Right lobe of liver (tissue), 6 donors: ENCODE measurements around the gene PRPF19. TPM values are rescaled to one million over a fixed set of nuclear protein-coding genes. Genes with fewer than 3 reads are reported as not detected.

Source experiments
- ATAC-seq, 4 donors: fragments of 200-7000 bp; cut with Tn5 transposase; one replicate each; pipeline ENCODE4 v1.9.1; 2020; ENCODE audit warnings: mild to moderate bottlenecking in 4 of 4, moderate library complexity in 4 of 4
- DNase-seq, 3 donors: peaks; one replicate each; pipeline ENCODE4 v3.0.0-alpha.2; 2020
- H3K27ac ChIP-seq, 3 donors: fragments of 200-600 bp; one replicate each; pipeline ENCODE4 v1.8.0; 2022
- H3K27me3 ChIP-seq, 2 donors: fragments of 200-600 bp; one replicate each; pipeline ENCODE4 v1.8.0; 2022
- H3K36me3 ChIP-seq, 4 donors: fragments of 200-600 bp; sonication (generic) in 1 of 4; one replicate each; pipeline versions ENCODE4 v1.5.1 to v1.8.0; 2017 to 2022; ENCODE audit warnings: control low read depth in 1 of 4
- H3K4me1 ChIP-seq, 4 donors: fragments of 200-600 bp; sonication (generic) in 1 of 4; one replicate each; pipeline versions ENCODE4 v1.5.1 to v1.8.0; 2017 to 2022; ENCODE audit warnings: control low read depth in 1 of 4
- H3K4me3 ChIP-seq, 3 donors: fragments of 200-600 bp; one replicate each; pipeline ENCODE4 v1.8.0; 2022
- H3K9me3 ChIP-seq, 4 donors: fragments of 200-600 bp; sonication (generic) in 1 of 4; one replicate each; pipeline versions ENCODE4 v1.5.1 to v1.8.0; 2017 to 2022; ENCODE audit warnings: control low read depth in 1 of 4
- POLR2A ChIP-seq: fragments of 450-650 bp; IDR thresholded peaks from one replicate; pipeline ENCODE4 v1.6.1; 2017; ENCODE audit warnings: antibody characterized with exemption, mild to moderate bottlenecking
- WGBS: methylation state at CpG from one replicate; pipeline ENCODE4 v1.1.6; 2018; ENCODE audit warnings: low coverage, low lambda C conversion rate; ENCODE audit not compliant: insufficient coverage; ENCODE audit errors: missing lambda C conversion rate; 5-methylcytosine and 5-hydroxymethylcytosine counted together
- intact Hi-C, 2 donors: fragments of 100-400 bp; cut with DNase I; formaldehyde crosslinking; loops; one replicate each; pipeline versions ENCODE4 v1.11.2 to v1.14.1; 2022
- total RNA-seq, 6 experiments: library from RNA; depleted of rRNA in 2 of 6; stranded (reverse); fragments of >200 nt in 2 of 6; fragmentation: NEBNext Ultra II Directional in 3 of 6; extraction: Animal tissue kit (Norgen Biotek cat#: 25700) in 3 of 6; gene quantifications; one replicate each; pipeline versions ENCODE4 v1.1.0 to v1.2.4, GENCODE V29; 2016 to 2023
- TF ChIP-seq, protein P1 (sequence below), 4 donors: fragments of 200-600 bp in 3 of 4; fragments of 450-650 bp in 1 of 4; IDR thresholded peaks; one replicate each; pipeline versions ENCODE4 v1.5.1 to v1.8.0; 2016 to 2022; ENCODE audit warnings: antibody characterized with exemption in 4 of 4, mild to moderate bottlenecking in 2 of 4
- donor health status: DM: no; HTN: yes; CAD: no.
- donor health status: DM: no; HTN: no; CAD: no.
- donor health status: DM: no; HTN: no; CAD: no.
- donor health status: DM: no; HTN: yes; CAD: no.
- donor health status: DM: no; HTN: yes; CAD: no.

PRPF19 gene
- total RNA-seq, 6 experiments from 2014 or later, result 45.5 to 82.6 (median 48.3) TPM

DNA sequence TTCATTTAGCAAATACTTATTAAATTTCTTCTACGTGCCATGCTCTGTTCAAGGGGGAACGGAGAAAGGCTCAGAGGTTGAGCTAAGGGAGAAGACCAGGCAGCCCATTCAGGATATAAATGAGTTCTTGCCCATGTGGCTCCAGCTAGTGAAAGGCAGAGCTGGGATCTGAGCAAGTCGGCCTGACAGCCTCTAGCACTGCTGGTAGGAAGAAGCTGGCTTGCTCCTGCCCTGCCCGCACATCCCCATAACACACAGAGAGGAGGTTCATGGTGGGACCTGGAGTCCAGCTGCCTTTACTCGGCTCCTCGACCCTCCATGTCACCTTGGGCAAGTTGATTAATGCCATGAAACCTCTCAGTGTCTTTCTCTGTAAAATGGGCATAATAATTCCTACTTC lies 43.6 kb upstream of the PRPF19 start:
- no peak for DNase-seq
- no peaks in the 10 kb centered on the region for H3K36me3 ChIP-seq
- WGBS, result 72% methylated on average over 3 of the region's 6 CpGs
- no peaks in the 10 kb centered on the region for H3K9me3 ChIP-seq
- intact Hi-C loops, result no loop called here
- no peaks in the 10 kb centered on the region for H3K27me3 ChIP-seq
- peak overlapping the region in 2 of 3 donors; percentile 41 to 61 for H3K4me3 ChIP-seq
- no peak for TF ChIP-seq POLR2A
- TF ChIP-seq, protein P1, sequence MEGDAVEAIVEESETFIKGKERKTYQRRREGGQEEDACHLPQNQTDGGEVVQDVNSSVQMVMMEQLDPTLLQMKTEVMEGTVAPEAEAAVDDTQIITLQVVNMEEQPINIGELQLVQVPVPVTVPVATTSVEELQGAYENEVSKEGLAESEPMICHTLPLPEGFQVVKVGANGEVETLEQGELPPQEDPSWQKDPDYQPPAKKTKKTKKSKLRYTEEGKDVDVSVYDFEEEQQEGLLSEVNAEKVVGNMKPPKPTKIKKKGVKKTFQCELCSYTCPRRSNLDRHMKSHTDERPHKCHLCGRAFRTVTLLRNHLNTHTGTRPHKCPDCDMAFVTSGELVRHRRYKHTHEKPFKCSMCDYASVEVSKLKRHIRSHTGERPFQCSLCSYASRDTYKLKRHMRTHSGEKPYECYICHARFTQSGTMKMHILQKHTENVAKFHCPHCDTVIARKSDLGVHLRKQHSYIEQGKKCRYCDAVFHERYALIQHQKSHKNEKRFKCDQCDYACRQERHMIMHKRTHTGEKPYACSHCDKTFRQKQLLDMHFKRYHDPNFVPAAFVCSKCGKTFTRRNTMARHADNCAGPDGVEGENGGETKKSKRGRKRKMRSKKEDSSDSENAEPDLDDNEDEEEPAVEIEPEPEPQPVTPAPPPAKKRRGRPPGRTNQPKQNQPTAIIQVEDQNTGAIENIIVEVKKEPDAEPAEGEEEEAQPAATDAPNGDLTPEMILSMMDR (IDR thresholded peaks at IDR 0.05), result no peak
- H3K4me1 ChIP-seq, result peaks cover 0 to 5% (median 2%) of the 10 kb centered on the region in 4 donors
- no peak overlapping the region for H3K27ac ChIP-seq
- no peak for ATAC-seq

DNA sequence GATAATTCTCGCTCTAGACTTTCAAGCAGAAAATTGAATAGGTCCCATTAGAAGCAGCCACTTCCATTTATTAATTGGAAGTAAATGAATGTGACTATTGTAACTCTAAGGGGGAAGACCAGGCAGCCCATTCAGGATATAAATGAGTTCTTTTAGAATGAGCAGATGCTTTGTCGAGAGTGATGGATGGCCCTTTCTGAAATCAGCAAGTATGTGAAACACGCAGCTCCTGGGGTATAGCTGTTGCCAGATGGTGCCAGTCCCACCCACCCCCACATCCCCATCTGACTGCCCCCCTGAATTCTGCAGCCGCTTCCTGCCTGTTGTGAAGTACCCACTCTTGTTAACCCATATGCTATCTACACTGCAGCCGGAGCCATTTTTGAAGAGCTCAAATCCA lies 41.9 kb upstream of the PRPF19 start:
- DNase-seq (no peak), ATAC-seq (no peak)
- Histone ChIP-seq H3K27me3 (no peaks in the 10 kb centered on the region), H3K4me1 (peaks cover 0 to 5% (median 2%) of the 10 kb centered on the region in 4 donors), H3K4me3 (no peak overlapping the region), H3K36me3 (no peaks in the 10 kb centered on the region), H3K27ac (no peak overlapping the region), H3K9me3 (no peaks in the 10 kb centered on the region)
- TF ChIP-seq, protein P1 (IDR thresholded peaks at IDR 0.05), result no peak
- TF ChIP-seq POLR2A, result no peak
- 86% methylated on average over 3 of the region's 5 CpGs for WGBS
- intact Hi-C loops, result no loop called here

DNA sequence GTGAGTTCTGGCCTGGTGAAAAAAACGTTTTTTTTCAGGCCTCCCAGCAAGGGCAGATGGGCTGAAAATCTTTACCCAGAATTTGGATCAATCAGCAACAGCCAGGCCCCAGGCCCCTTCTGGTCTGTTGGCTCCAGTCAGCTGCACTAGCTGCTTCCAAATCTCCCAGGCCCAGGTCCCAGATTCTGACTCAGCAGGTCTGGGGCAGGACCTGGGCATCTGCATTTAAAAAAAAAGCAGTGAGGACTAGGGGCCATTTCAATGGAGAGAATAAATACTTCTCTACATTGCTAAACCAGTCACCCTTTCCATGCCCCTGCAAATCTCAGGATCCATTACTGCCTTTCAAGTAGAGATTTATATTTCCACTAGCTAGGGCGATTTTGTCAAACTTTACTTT lies 41.3 kb upstream of the PRPF19 start:
- intact Hi-C loops, result no loop called here
- no peak overlapping the region for H3K4me3 ChIP-seq
- H3K9me3 ChIP-seq, result no peaks in the 10 kb centered on the region
- no peak for DNase-seq
- WGBS, result 93% methylated on average over 1 of the region's 2 CpGs
- no peak for ATAC-seq
- no peak overlapping the region for H3K27ac ChIP-seq
- no peaks in the 10 kb centered on the region for H3K36me3 ChIP-seq
- peaks cover 0 to 5% (median 2%) of the 10 kb centered on the region in 4 donors for H3K4me1 ChIP-seq
- no peaks in the 10 kb centered on the region for H3K27me3 ChIP-seq
- TF ChIP-seq, protein P1 (IDR thresholded peaks at IDR 0.05), result no peak
- TF ChIP-seq POLR2A, result no peak

DNA sequence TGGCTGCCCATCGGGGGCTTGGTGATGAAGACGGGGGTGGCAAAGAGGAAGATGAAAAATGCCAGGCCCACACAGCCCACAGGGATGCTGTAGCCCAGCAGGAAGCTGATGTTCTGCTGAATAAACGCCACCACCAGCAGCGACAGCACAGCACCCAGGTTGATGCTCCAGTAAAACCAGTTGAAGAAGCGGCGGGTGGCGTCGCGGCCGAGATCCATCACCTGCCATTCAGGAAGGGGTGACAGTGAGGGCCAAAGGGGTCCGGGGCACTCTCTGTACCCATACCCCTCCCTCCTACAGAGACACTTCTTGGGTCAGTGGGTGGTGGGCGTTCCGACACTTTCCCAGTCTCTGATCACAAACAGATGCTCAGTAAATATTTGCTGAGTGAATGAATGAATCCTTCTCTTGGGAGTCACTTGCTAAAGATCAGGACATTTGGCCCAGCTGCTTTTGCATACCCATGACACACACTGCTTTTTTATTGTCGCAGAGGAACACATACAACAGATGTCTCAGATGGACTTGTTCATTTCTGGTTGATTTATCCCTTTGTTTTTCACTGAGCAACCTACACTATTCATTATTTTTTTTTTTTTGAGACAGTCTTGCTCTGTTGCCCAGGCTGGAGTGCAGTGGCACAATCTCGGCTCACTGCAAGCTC lies 40.3 kb upstream of the PRPF19 start:
- Histone ChIP-seq H3K27me3 (no peaks in the 10 kb centered on the region), H3K4me3 (no peak overlapping the region), H3K36me3 (peaks cover 0 to 2% (median 0%) of the 10 kb centered on the region in 4 donors), H3K4me1 (peaks cover 0 to 5% (median 0%) of the 10 kb centered on the region in 4 donors), H3K9me3 (no peaks in the 10 kb centered on the region), H3K27ac (no peak overlapping the region)
- TF ChIP-seq POLR2A, result no peak
- TF ChIP-seq, protein P1 (IDR thresholded peaks at IDR 0.05), result no peak
- intact Hi-C loops, result no loop called here
- ATAC-seq (no peak), DNase-seq (no peak)
- 80% methylated on average over 3 of the region's 15 CpGs for WGBS
